WTC11 (cell line): Measurements from ENCODE around the gene RBM26. TPM values are rescaled to one million over a fixed set of nuclear protein-coding genes. Genes with fewer than 3 reads are reported as not detected.
A peak's percentile ranks its signal among the peaks of the same experiment; 100 is the strongest.

ENCODE experiments used
- ATAC-seq: fragments of 200-7000 bp; cut with Tn5 transposase; 2 replicates; pipeline ENCODE4 v1.10.0; 2021; ENCODE audit warnings: mild to moderate bottlenecking, moderate library complexity
- CTCF ChIA-PET: fragments of 300-600 bp; sonication (Branson Sonifier 250); formaldehyde crosslinking; loops from one replicate; lab custom pipeline; 2021; ENCODE audit warnings: antibody characterized with exemption; lab: Charles Lee
- POLR2A ChIA-PET: fragments of 350-600 bp; sonication (Branson Sonifier 250); formaldehyde crosslinking; loops from one replicate; lab custom pipeline; 2021; ENCODE audit warnings: antibody characterized with exemption; lab: Charles Lee
- DNase-seq: peaks from one replicate; pipeline ENCODE4 v3.0.0; 2021; ENCODE audit warnings: low spot score
- H3K27ac Mint-ChIP-seq: 2 replicates; pipeline ENCODE4 v1.8.0; 2021; ENCODE audit warnings: mixed read lengths
- H3K27me3 Mint-ChIP-seq: 2 replicates; pipeline ENCODE4 v1.8.0; 2021; ENCODE audit warnings: low read depth, mild to moderate bottlenecking, moderate library complexity, mixed read lengths
- H3K36me3 Mint-ChIP-seq: 2 replicates; pipeline ENCODE4 v1.8.0; 2021; ENCODE audit warnings: mixed read lengths
- H3K4me1 Mint-ChIP-seq: 2 replicates; pipeline ENCODE4 v1.8.0; 2022; ENCODE audit warnings: mixed read lengths
- H3K4me3 Mint-ChIP-seq: 2 replicates; pipeline ENCODE4 v1.8.0; 2021; ENCODE audit warnings: mild to moderate bottlenecking, moderate library complexity, mixed read lengths
- H3K9me3 Mint-ChIP-seq: 2 replicates; pipeline ENCODE4 v1.8.0; 2021; ENCODE audit warnings: mixed read lengths
- AFF4 ChIP-seq: sonication (generic); formaldehyde crosslinking; IDR thresholded peaks from 2 replicates; pipeline ENCODE4 v1.8.1; 2023; ENCODE audit warnings: mild to moderate bottlenecking, missing genetic modification reagents, borderline replicate concordance
- AR ChIP-seq: fragments of 250-450 bp; sonication (Bioruptor Pico); IDR thresholded peaks from 2 replicates; pipeline ENCODE4 v1.9.0; 2021; ENCODE audit warnings: mild to moderate bottlenecking
- ATF2 ChIP-seq: sonication (generic); formaldehyde crosslinking; IDR thresholded peaks from 2 replicates; pipeline ENCODE4 v1.8.1; 2022; ENCODE audit warnings: low read depth, missing genetic modification reagents, borderline replicate concordance
- CREB1 ChIP-seq: sonication (generic); formaldehyde crosslinking; IDR thresholded peaks from 2 replicates; pipeline ENCODE4 v1.8.0; 2023; ENCODE audit warnings: mild to moderate bottlenecking, missing genetic modification reagents
- FOXP4 ChIP-seq: sonication (generic); formaldehyde crosslinking; IDR thresholded peaks from 2 replicates; pipeline ENCODE4 v1.8.0; 2022; ENCODE audit warnings: mild to moderate bottlenecking, missing genetic modification reagents
- JAZF1 ChIP-seq: fragments of 250-450 bp; sonication (Bioruptor Pico); IDR thresholded peaks from 2 replicates; pipeline ENCODE4 v1.9.0; 2021; ENCODE audit warnings: moderate library complexity, mild to moderate bottlenecking, inconsistent platforms
- MAX ChIP-seq: sonication (generic); formaldehyde crosslinking; IDR thresholded peaks from 2 replicates; pipeline ENCODE4 v1.8.0; 2022; ENCODE audit warnings: mild to moderate bottlenecking, missing genetic modification reagents
- NR2C2 ChIP-seq: sonication (generic); formaldehyde crosslinking; IDR thresholded peaks from 2 replicates; pipeline ENCODE4 v1.8.0; 2022; ENCODE audit warnings: mild to moderate bottlenecking, missing genetic modification reagents
- OVOL2 ChIP-seq: fragments of 250-450 bp; sonication (Bioruptor Pico); IDR thresholded peaks from 2 replicates; pipeline ENCODE4 v1.9.0; 2021; ENCODE audit warnings: mild to moderate bottlenecking, borderline replicate concordance
- PRRX2 ChIP-seq: fragments of 250-450 bp; sonication (Bioruptor Pico); IDR thresholded peaks from 2 replicates; pipeline ENCODE4 v1.8.0; 2021; ENCODE audit warnings: mild to moderate bottlenecking
- SOX15 ChIP-seq: fragments of 250-450 bp; sonication (Bioruptor Pico); IDR thresholded peaks from 2 replicates; pipeline ENCODE4 v1.9.0; 2021; ENCODE audit warnings: mild to moderate bottlenecking
- TEAD1 ChIP-seq: sonication (generic); formaldehyde crosslinking; IDR thresholded peaks from 2 replicates; pipeline ENCODE4 v1.8.0; 2022; ENCODE audit warnings: mild to moderate bottlenecking, missing genetic modification reagents
- TEAD4 ChIP-seq: sonication (generic); formaldehyde crosslinking; IDR thresholded peaks from 2 replicates; pipeline ENCODE4 v1.8.0; 2022; ENCODE audit warnings: mild to moderate bottlenecking, missing genetic modification reagents
- ZNF138 ChIP-seq: sonication (generic); formaldehyde crosslinking; conservative IDR thresholded peaks from 2 replicates; pipeline ENCODE4 v1.8.1; 2022; ENCODE audit warnings: mild to moderate bottlenecking, moderate library complexity, missing genetic modification reagents
- ZNF219 ChIP-seq: sonication (generic); formaldehyde crosslinking; IDR thresholded peaks from 2 replicates; pipeline ENCODE4 v1.8.0; 2023; ENCODE audit warnings: missing genetic modification reagents, mild to moderate bottlenecking, borderline replicate concordance
- total RNA-seq: library from RNA; stranded (reverse); gene quantifications from 3 replicates; pipeline ENCODE4 v1.2.3, GENCODE V29; 2021
- TF ChIP-seq, protein P1 (sequence below): sonication (generic); formaldehyde crosslinking; conservative IDR thresholded peaks from 2 replicates; pipeline ENCODE4 v1.8.1; 2022; ENCODE audit warnings: mild to moderate bottlenecking, missing genetic modification reagents

RBM26 gene
- total RNA-seq, 1 experiment from 2014 or later, result 64.1 TPM

DNA sequence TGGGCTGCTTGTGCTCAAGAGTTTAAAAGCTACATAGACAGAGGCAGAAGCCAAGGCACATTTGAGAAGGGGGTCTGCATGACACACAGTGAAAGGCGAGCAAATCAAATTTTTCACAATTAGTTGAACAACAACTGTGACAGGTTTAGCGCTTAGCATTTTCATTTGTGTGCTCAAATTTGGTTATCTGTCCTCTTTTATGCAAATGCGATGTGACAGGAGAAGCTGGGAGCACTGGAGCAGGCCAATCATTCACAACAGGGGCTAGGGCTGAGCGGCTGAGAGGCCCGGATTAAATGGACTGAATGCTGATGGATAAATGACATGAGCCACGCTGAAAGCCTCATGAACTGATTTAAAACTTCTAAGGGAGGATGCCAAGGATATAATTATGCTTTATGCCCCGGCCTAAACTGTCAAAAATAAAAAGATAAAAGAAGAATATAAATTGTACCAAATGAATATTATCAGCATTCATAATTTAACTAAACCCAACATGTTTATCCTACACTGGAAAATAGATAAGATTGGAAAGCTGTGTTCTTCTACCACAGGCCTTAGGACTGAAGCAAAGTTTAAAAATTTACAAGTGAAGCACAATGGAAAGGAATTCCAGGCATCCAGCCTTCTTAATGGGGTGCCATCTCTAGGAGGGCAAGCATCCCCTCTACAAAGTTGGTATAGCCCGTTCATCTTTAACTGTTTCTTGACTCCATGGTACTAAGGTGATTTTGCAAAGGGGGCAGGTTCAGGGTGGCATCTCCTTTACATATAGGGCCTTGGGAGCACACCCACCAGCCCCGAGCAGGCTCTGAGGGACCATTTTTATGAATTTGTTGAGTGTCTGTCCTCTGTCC is 117.9 kb downstream of the RBM26 start:
- H3K27me3 Mint-ChIP-seq, result no peaks in the 10 kb centered on the region
- CTCF ChIA-PET, result interaction anchor here (1.2 kb wide), 1 partner anchor 8 kb away, joined by 8 read pairs; no protein-coding TSS in a partner anchor
- ATAC-seq (peak; percentile 94), DNase-seq (no peak)
- TF ChIP-seq OVOL2 (CRISPR knock-in tag), result no peak
- TF ChIP-seq, protein P1, sequence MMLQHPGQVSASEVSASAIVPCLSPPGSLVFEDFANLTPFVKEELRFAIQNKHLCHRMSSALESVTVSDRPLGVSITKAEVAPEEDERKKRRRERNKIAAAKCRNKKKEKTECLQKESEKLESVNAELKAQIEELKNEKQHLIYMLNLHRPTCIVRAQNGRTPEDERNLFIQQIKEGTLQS (CRISPR knock-in tag), result no peak
- TF ChIP-seq NR2C2, result no peak
- TF ChIP-seq AFF4 (CRISPR knock-in tag), result no peak
- TF ChIP-seq AR (CRISPR knock-in tag), result no peak
- TF ChIP-seq JAZF1 (CRISPR knock-in tag), result no peak
- TF ChIP-seq TEAD4, result peak; percentile 64; the same call in 1 of the 2 replicates
- TF ChIP-seq MAX (CRISPR knock-in tag), result 0 out of 2 replicates have a peak, but pooled peaks have one; percentile 19
- TF ChIP-seq TEAD1 (CRISPR knock-in tag), result peak; percentile 82; the same call in 1 of the 2 replicates
- no peak for TF ChIP-seq SOX15 (CRISPR knock-in tag)
- no peak for TF ChIP-seq FOXP4 (CRISPR knock-in tag)
- TF ChIP-seq ZNF219 (CRISPR knock-in tag), result no peak
- TF ChIP-seq PRRX2 (CRISPR knock-in tag), result no peak
- TF ChIP-seq CREB1 (CRISPR knock-in tag), result no peak
- no peak for TF ChIP-seq ZNF138 (CRISPR knock-in tag)
- TF ChIP-seq ATF2, result no peak
- TF ChIP-seq, all 79 proteins: peak for 3
- peak overlapping the region; percentile 87 for H3K27ac Mint-ChIP-seq
- peaks cover 12% of the 10 kb centered on the region for H3K9me3 Mint-ChIP-seq
- H3K4me3 Mint-ChIP-seq, result peak overlapping the region; percentile 6; the same call in 1 of the 2 replicates
- peaks cover 6% of the 10 kb centered on the region for H3K36me3 Mint-ChIP-seq
- H3K4me1 Mint-ChIP-seq, result peaks cover 50% of the 10 kb centered on the region
- POLR2A ChIA-PET, result no interaction called here
